IPS-11a (cell line): ENCODE results near the gene C4orf50.

Experiments used
- H3K4me3 ChIP-seq: one replicate; pipeline ENCODE4 v1.5.1; 2013; ENCODE audit warnings: low read depth, low read length, control low read depth

Gene C4orf50

GRCh38 chr4:5894266-5894665, 124.0 kb downstream of the C4orf50 start:
- no peak overlapping the region for H3K4me3 ChIP-seq

- H3K4me3 ChIP-seq, result no peak overlapping the region
Measured at GRCh38 chr4:5893591-5893990, 124.6 kb downstream of the C4orf50 start.

GRCh38 chr4:5893004-5893580, 125.1 kb downstream of the C4orf50 start, which contains the start of gene CRMP1:
CRMP1 (minus strand) TSS chr4:5893086; CDS start chr4:5892969, 117 bp downstream.
- peak within 1 kb of the TSS; percentile 17 for H3K4me3 ChIP-seq

GRCh38 chr4:5892323-5893003, 125.8 kb downstream of the C4orf50 start:
- H3K4me3 ChIP-seq, result peak overlapping the region; percentile 17

GRCh38 chr4:5891563-5892322, 126.5 kb downstream of the C4orf50 start:
- no peak overlapping the region for H3K4me3 ChIP-seq

- peak overlapping the region; percentile 53 for H3K4me3 ChIP-seq
Measured at GRCh38 chr4:5890063-5890727, 128.0 kb downstream of the C4orf50 start.

- H3K4me3 ChIP-seq, result peak overlapping the region; percentile 34
Measured at GRCh38 chr4:5889002-5889696, 129.1 kb downstream of the C4orf50 start.

- H3K4me3 ChIP-seq, result peak overlapping the region; percentile 70
Measured at GRCh38 chr4:5888222-5889001, 129.8 kb downstream of the C4orf50 start.

- peak overlapping the region; percentile 70 for H3K4me3 ChIP-seq
Measured at GRCh38 chr4:5887361-5888221, 130.6 kb downstream of the C4orf50 start.

GRCh38 chr4:5887011-5887360, 131.2 kb downstream of the C4orf50 start:
- H3K4me3 ChIP-seq, result peak overlapping the region; percentile 70

GRCh38 chr4:5885733-5886132, 132.5 kb downstream of the C4orf50 start:
- H3K4me3 ChIP-seq, result no peak overlapping the region

GRCh38 chr4:5884796-5885195, 133.4 kb downstream of the C4orf50 start:
- no peak overlapping the region for H3K4me3 ChIP-seq

- H3K4me3 ChIP-seq, result no peak overlapping the region
Measured at GRCh38 chr4:5883916-5884315, 134.3 kb downstream of the C4orf50 start.

GRCh38 chr4:5882947-5883346, 135.3 kb downstream of the C4orf50 start:
- H3K4me3 ChIP-seq, result no peak overlapping the region

- H3K4me3 ChIP-seq, result no peak overlapping the region
Measured at GRCh38 chr4:5881340-5881739, 136.9 kb downstream of the C4orf50 start.

- no peak overlapping the region for H3K4me3 ChIP-seq
Measured at GRCh38 chr4:5878359-5878758, 139.9 kb downstream of the C4orf50 start.

GRCh38 chr4:5877392-5877791, 140.8 kb downstream of the C4orf50 start:
- H3K4me3 ChIP-seq, result no peak overlapping the region

GRCh38 chr4:5874811-5875449, 143.3 kb downstream of the C4orf50 start:
- H3K4me3 ChIP-seq, result no peak overlapping the region

GRCh38 chr4:5870701-5871100, 147.5 kb downstream of the C4orf50 start:
- no peak overlapping the region for H3K4me3 ChIP-seq
